Type B pancreatic cell (in vitro differentiated cells): ENCODE data around the gene CHST1. TPM values are rescaled to one million over a fixed set of nuclear protein-coding genes. Genes with fewer than 3 reads are reported as not detected.

Source experiments
- DNase-seq: peaks from one replicate; pipeline ENCODE4 v3.0.0; 2021; ENCODE audit warnings: mixed read lengths; ENCODE audit not compliant: unreplicated experiment; ENCODE audit errors: extremely low spot score
- H3K27ac Mint-ChIP-seq: 2 replicates; pipeline ENCODE4 v1.8.0; 2021; ENCODE audit warnings: mild to moderate bottlenecking, mixed read lengths
- H3K27me3 Mint-ChIP-seq: 2 replicates; pipeline ENCODE4 v1.8.0; 2021; ENCODE audit warnings: mixed read lengths
- H3K36me3 Mint-ChIP-seq: 2 replicates; pipeline ENCODE4 v1.8.0; 2021; ENCODE audit warnings: mixed read lengths
- H3K4me1 Mint-ChIP-seq: one replicate; pipeline ENCODE4 v1.8.0; 2021; ENCODE audit warnings: mixed read lengths; ENCODE audit not compliant: unreplicated experiment
- H3K4me3 Mint-ChIP-seq: 2 replicates; pipeline ENCODE4 v1.8.0; 2021; ENCODE audit warnings: mild to moderate bottlenecking, mixed read lengths
- H3K9me3 Mint-ChIP-seq: 2 replicates; pipeline ENCODE4 v1.8.0; 2021; ENCODE audit warnings: mixed read lengths
- long read RNA-seq: library from polyadenylated mRNA; unstranded; transcript quantifications from one replicate; pipeline ENCODE4 v2.0.0, GENCODE V29; 2020
- total RNA-seq: library from RNA; stranded (reverse); gene quantifications from 2 replicates; pipeline ENCODE4 v1.2.1, GENCODE V29; 2021; ENCODE audit warnings: low replicate concordance
- TF ChIP-seq, protein P1 (sequence below): fragments of 200-600 bp; sonication (generic); conservative IDR thresholded peaks from 2 replicates; pipeline ENCODE4 v1.5.0; 2021; ENCODE audit warnings: antibody characterized with exemption, mild to moderate bottlenecking

CHST1 gene, protein sequence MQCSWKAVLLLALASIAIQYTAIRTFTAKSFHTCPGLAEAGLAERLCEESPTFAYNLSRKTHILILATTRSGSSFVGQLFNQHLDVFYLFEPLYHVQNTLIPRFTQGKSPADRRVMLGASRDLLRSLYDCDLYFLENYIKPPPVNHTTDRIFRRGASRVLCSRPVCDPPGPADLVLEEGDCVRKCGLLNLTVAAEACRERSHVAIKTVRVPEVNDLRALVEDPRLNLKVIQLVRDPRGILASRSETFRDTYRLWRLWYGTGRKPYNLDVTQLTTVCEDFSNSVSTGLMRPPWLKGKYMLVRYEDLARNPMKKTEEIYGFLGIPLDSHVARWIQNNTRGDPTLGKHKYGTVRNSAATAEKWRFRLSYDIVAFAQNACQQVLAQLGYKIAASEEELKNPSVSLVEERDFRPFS
- 4.5 and 9.2 TPM in 2 replicates for total RNA-seq
- long read RNA-seq: 0 reads

DNA sequence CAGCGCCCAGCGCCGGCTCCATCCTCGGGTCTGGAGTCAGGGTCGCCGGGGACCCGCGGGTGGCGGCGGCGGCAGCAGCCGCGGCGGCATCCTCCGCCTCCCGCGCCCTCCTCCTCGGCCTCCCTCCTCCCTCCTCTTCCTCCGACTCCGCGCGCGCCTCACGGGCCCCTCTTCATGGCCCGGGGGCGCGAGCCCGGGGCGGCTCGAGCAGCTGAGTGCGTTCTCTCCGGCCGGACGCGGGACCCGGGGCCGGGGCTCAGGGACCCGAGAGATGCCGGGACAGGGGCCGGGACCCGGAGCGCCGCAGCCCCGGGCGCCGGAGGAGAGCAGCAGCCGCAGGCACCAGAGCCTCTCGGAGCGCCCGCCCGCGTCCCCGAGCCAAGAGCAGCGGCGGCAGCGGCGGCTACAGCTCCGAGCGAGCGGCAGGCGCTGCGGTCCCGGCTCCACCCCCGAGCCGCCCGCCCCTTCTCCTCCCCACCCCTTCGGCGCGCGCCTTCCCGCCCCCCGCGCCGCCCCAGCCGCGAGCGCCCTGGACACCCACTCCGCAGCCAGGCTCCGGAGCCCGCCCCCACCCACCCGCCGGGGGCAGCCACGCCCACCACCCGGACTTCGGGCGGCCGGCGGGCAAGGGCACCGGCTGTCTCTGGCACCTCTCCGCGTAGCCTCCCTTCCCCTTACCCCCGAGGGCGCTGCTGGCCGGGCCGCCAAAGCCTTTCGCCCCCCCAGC lies at the start of gene CHST1:
Gene CHST1, minus strand, starts transcription at position 417 of the 727 bp plus-strand sequence. CDS start 14,699 bp downstream, outside the sequence.
- peaks cover 69% of the 10 kb centered on the region for H3K27me3 Mint-ChIP-seq
- H3K27ac Mint-ChIP-seq: no peak within 1 kb of the TSS
- DNase-seq: no peak
- H3K9me3 Mint-ChIP-seq: no peaks in the 10 kb centered on the region
- TF ChIP-seq, protein P1, sequence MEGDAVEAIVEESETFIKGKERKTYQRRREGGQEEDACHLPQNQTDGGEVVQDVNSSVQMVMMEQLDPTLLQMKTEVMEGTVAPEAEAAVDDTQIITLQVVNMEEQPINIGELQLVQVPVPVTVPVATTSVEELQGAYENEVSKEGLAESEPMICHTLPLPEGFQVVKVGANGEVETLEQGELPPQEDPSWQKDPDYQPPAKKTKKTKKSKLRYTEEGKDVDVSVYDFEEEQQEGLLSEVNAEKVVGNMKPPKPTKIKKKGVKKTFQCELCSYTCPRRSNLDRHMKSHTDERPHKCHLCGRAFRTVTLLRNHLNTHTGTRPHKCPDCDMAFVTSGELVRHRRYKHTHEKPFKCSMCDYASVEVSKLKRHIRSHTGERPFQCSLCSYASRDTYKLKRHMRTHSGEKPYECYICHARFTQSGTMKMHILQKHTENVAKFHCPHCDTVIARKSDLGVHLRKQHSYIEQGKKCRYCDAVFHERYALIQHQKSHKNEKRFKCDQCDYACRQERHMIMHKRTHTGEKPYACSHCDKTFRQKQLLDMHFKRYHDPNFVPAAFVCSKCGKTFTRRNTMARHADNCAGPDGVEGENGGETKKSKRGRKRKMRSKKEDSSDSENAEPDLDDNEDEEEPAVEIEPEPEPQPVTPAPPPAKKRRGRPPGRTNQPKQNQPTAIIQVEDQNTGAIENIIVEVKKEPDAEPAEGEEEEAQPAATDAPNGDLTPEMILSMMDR: no peak
- peak within 1 kb of the TSS; percentile 86 for H3K4me3 Mint-ChIP-seq
- no peaks in the 10 kb centered on the region for H3K36me3 Mint-ChIP-seq
- peaks cover 24% of the 10 kb centered on the region for H3K4me1 Mint-ChIP-seq

DNA sequence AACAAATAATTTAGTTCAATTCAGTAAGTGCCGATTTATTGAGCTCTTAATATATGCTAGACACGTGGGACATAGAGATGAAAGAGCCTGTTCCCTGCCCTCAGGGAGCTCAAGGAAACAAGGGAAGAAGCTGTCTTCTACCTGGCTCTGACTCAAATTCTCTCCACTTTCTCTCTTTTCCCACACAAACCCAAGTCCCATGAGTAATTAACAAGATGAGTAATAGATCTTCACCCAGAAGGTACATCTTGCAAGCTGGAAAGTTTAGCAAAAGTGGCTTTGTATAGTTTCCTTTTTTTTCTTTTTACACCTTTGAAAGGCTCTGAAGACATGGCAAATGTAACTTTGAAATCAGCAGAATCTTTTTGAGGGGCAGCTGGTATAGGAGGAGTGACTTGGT lies 48.2 kb upstream of the CHST1 start:
- no peaks in the 10 kb centered on the region for H3K9me3 Mint-ChIP-seq
- no peak for DNase-seq
- TF ChIP-seq, protein P1: no peak
- H3K27ac Mint-ChIP-seq: no peak overlapping the region
- H3K4me1 Mint-ChIP-seq: no peaks in the 10 kb centered on the region
- H3K27me3 Mint-ChIP-seq: peaks cover 47% of the 10 kb centered on the region
- no peak overlapping the region for H3K4me3 Mint-ChIP-seq
- no peaks in the 10 kb centered on the region for H3K36me3 Mint-ChIP-seq

DNA sequence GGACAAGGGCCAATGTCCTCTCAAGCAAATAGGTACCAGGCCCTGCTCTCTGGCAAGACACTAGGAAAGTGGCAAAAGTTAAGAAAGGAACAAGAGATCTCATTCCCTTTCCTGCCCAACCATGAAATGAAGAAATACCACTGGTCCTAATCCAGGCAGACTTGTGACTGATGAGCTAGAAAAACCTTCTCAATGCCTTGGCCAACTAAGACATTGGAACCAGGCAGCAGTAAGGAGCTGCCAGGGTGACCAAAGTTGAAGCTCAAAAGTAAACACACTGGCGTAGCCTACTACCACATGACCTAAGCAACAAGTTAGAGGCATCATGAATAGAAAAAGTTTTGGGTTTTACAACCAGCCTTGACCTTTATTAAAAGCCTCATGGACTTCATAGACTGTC lies 45.1 kb upstream of the CHST1 start:
- H3K27me3 Mint-ChIP-seq: peaks cover 68% of the 10 kb centered on the region
- no peak for DNase-seq
- H3K4me1 Mint-ChIP-seq: no peaks in the 10 kb centered on the region
- H3K36me3 Mint-ChIP-seq: no peaks in the 10 kb centered on the region
- no peak overlapping the region for H3K27ac Mint-ChIP-seq
- H3K9me3 Mint-ChIP-seq: no peaks in the 10 kb centered on the region
- TF ChIP-seq, protein P1: no peak
- H3K4me3 Mint-ChIP-seq: no peak overlapping the region

DNA sequence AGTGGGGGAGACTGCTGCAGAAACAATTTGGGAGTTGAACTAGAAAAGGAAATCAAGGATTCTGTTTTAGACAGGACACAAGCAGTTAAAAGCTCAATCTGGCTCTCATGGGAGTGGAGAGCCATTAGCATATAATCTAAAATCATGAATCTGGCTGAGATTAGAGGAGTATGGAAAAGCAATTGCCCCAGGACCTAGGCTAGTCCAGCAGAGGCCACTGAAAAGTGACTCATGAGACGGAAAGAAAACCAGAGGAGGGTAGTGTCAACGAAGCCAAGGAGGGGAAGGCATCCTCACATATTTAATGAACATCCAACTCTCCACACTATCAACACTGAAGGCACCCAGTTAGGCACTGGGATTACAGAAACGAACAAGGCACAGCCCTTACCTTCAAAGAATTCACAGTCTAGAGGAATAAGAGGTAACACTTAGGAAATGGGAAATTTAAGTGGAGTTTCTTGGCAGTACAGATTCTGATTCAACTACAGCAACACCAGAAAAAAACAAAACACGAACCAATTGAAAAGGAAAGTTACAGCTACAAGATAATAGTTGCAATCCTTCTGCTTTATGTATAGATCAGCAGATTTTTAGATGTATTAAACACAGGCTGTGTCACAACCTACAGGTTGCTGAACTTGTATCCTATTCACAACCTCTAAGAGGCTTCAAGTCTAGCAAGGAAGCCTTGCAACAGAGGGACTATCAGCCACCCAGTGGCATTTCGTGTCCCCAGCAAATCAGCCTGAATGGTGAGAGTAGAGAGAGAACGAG lies 43.7 kb upstream of the CHST1 start:
- TF ChIP-seq, protein P1: no peak
- no peak overlapping the region for H3K27ac Mint-ChIP-seq
- H3K4me1 Mint-ChIP-seq: no peaks in the 10 kb centered on the region
- DNase-seq: no peak
- H3K4me3 Mint-ChIP-seq: no peak overlapping the region
- H3K27me3 Mint-ChIP-seq: peaks cover 72% of the 10 kb centered on the region
- H3K36me3 Mint-ChIP-seq: no peaks in the 10 kb centered on the region
- H3K9me3 Mint-ChIP-seq: no peaks in the 10 kb centered on the region

DNA sequence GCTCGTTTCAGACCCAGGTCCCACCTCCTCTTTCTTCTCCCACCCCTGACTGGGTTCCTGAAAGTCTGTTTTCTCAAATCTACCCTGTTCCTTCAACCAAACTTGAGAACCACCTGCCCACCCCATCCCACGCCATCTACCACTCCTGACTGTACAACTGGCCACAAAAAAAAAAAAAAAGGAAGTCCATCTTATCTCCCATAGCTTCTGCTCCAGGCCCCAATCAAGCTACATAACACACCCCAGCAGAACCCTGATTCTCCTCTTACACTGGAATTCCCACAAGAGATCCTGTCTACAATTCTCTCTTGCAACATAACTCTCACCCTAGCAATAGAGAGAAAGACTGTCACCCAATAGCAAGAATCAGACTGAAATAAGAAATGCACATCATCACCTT lies 39.2 kb upstream of the CHST1 start:
- Mint-ChIP-seq H3K27me3 (peaks cover 53% of the 10 kb centered on the region), H3K9me3 (no peaks in the 10 kb centered on the region), H3K4me3 (no peak overlapping the region)

More for the DNA sequence above, 39.2 kb upstream of the CHST1 start:
- no peaks in the 10 kb centered on the region for H3K4me1 Mint-ChIP-seq
- TF ChIP-seq, protein P1: no peak
- H3K27ac Mint-ChIP-seq: no peak overlapping the region
- DNase-seq: no peak
- H3K36me3 Mint-ChIP-seq: no peaks in the 10 kb centered on the region
